Stimulated activated CD8-positive, alpha-beta memory T cell treated with anti-CD3 and anti-CD28 coated beads, Interleukin-15, amount 100 ng/mL, for 24 hours (primary cell): ENCODE measurements around the gene TAPT1.

Experiments
- DNase-seq: peaks from one replicate; pipeline ENCODE4 v3.0.0-alpha.2; 2020; ENCODE audit warnings: low read depth

The TAPT1 gene

DNA sequence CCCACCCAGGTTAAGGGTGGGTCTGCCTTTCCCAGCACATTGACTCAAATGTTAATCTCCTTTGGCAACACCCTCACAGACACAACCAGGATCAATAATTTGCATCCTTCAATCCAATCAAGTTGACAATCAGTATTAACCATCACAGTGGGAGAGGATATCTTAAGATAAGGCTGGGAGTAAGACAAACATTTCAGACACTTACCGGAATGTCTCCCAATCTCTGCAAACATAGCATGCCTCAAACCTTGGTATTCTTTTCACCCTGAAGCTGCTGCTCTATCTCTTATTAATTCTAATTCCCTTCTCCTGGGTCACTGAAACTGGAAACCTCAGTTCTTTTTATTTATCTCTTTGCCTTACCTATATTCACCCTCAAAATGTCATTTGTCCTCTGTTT, 19.0 kb upstream of the TAPT1 start:
- no peak for DNase-seq

GRCh38 chr4:16243285-16243684, 17.0 kb upstream of the TAPT1 start:
- no peak for DNase-seq

DNA sequence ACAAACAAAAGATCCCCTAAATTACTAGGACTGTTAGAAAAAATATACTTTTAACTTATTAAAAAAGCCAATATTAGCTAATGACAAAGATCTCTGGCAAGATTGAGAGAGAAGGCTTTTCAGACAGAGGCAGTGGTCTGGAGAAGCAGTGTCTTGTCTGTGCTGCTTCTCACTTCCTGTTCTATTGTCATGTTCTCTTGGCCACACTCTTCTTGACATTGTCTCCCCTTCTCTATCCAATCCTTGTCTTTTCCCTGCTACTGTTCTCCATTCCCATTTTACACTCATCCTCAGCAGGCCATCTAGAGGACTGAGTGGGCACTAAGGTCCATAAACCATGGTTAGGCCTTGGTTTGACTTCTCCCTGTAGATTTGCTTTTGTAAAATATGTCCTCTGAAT, 14.0 kb upstream of the TAPT1 start:
- no peak for DNase-seq

GRCh38 chr4:16239086-16239485, 12.8 kb upstream of the TAPT1 start:
- DNase-seq = no peak

DNA sequence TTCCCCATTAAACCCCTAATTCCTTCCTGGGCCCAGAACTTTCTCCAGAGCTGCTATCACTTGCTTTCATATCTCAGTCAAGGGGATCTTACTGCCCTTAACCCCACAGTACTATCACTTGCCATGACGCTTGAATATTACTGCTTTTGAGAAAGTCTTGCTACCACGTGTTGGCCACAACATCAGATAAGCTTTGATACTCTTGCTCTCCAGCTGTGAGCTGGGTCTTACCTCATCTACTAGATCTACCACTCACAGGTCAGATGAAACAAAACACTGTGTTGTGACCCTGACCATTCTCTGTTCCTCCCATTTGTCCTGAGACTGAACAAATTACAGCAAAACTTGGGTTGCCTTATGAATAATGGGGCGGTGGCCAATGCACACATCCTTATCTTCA, 12.1 kb upstream of the TAPT1 start:
- no peak for DNase-seq

GRCh38 chr4:16237715-16238114, 11.4 kb upstream of the TAPT1 start:
- no peak for DNase-seq

DNA sequence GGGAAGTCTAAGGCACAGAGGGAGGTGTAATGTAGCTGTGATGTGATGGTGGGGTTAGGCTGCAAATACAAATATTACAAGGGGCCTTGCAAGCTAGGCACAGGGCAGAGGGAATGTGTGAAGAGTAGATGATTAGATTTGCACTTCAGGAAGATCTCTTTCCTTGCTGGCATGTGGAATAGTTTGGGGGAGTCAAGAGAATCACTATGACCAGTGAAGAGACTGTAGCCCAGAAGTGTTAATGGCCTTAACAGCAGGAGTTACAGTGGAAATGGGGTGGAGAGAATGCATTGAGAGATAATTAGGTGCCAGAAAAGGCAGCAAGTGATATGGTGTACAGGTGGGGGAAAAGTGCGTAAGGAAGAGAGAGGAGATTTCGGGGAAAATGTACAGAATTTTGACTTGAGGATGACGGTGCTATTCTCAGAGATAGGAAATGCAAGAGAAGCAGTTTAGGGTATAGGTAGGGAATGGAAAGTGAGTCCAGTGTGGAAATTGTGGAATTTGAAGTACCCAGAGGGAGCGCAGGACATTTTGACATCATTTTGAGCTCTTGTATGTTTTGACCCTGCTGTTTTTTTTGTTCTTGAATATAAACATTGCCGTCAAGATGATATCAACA, 10.2 kb upstream of the TAPT1 start:
- no peak for DNase-seq

DNA sequence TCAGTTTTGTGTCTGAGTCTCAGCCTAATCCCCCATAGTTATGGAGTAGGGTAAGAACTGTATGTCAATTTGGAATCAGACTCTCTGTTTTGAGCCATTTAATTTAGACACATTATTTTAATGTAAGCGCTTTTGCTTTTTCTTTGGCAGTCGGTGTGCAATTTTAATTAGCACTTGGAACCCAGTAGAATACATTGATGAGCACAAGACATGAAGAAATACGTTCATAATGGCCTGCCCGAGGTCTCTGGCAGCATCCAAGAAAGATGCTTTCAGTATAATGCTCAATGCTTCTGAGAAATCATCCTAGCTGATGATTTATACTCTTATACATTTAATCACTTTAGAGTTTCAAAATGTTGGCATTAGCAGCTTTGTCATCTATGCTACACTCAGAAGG, 8.9 kb upstream of the TAPT1 start:
- no peak for DNase-seq

GRCh38 chr4:16233569-16234177, 7.4 kb upstream of the TAPT1 start:
- no peak for DNase-seq

DNA sequence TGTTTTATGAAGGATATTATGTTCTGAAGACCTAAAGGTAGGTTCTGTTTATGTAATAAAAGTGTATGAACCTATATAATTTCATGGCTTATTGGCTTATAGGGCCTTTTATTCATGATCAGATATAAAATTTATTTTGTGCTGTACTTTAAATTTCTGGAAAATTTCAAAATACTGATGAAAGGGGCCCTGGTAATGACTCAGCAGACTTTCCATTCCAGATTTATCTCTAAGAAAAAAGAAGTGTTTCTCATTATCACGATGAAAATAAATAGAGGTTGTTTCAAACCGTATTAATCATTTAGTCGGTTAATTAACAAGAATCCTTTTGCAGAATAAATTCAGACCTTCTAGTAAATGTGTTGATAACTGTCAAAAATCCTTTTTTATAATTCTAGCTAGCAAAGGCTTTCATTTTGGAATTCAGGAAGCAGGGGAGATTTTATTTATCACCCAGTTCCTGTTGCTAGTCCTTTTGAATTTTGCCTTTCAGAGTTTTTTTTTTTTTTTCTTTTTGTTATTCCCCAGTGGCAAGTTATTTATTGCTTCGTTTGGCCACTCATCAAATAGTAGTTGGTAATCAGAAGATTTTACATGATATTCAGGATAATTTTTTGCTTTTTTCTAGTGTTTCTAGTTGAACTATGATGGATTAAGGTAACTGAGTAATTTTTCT, 5.4 kb upstream of the TAPT1 start:
- DNase-seq = no peak

DNA sequence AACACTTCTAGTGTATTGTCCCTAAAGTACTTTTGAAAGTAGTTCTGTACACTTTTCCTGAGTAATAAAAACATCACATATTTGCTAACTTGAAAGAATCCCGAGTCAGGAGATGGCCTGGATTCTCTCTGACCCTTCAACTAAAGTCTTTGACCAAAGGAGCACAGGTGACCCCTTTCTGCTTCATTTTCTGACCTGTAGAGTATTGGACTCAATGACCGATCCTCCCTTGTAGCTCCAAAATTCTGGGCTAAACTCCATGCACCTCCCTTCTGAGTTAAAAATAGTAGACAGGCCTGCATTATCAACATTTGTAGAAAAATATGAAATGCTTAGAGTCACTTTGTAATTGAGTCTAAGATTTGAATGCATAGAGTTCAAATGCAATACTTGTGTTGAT, 4.0 kb upstream of the TAPT1 start:
- DNase-seq = no peak

- no peak for DNase-seq
Measured at GRCh38 chr4:16229604-16230003, 3.3 kb upstream of the TAPT1 start.

DNA sequence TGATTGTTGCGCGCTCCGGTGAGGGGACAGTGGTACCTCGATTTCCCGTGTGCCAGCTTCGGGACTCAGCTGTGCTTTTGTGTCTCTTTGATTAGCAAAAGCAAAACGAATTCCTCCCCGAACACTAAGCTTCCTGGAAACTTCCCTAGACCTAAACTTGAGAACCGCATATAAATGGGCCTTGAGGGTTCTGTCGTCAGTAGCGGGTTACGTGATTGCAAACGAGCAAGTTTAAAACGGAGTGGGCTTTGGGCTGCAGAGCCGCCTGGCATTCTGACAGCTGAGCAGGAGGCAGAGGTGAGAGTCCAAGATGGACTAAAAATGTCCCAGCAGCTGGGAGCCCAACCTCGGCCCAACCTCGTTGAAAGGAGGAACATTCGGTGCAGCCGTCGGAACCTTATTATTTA, 1.2 kb upstream of the TAPT1 start:
- DNase-seq = no peak

DNA sequence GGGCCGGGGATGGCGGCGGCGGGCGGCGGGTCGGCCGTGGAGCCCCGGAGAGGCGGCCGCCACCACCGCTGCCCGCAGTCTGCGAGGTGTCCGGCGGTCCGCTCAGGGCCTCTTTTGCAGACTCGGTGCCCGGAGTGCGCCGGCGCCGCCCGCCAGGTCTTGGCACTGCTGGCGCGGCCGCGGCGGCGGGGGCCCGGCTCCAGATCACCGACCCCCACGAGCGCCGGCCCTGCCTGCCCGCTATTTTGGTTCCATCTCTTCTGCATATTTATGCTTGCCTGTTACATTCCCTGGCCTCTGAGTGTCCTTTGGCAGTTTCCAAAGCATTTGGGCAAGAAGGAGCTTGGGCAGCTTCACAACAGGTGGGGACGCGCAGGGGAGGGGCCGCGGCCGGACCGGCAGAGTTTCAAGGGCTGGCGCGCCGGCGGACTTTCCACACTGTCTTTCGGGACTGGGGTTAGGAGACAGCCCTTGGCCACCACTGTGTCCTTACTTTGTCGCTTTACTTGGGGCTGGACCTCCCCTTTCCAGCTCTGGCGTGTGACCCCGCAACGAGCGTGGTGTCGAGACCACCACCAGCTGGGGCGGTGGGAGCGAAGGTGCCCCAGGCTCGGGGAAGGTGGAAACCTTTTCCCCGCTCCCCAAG, 668 bp upstream of the TAPT1 start:
- no peak for DNase-seq

GRCh38 chr4:16225167-16225862, 956 bp downstream of the TAPT1 start:
- no peak for DNase-seq

DNA sequence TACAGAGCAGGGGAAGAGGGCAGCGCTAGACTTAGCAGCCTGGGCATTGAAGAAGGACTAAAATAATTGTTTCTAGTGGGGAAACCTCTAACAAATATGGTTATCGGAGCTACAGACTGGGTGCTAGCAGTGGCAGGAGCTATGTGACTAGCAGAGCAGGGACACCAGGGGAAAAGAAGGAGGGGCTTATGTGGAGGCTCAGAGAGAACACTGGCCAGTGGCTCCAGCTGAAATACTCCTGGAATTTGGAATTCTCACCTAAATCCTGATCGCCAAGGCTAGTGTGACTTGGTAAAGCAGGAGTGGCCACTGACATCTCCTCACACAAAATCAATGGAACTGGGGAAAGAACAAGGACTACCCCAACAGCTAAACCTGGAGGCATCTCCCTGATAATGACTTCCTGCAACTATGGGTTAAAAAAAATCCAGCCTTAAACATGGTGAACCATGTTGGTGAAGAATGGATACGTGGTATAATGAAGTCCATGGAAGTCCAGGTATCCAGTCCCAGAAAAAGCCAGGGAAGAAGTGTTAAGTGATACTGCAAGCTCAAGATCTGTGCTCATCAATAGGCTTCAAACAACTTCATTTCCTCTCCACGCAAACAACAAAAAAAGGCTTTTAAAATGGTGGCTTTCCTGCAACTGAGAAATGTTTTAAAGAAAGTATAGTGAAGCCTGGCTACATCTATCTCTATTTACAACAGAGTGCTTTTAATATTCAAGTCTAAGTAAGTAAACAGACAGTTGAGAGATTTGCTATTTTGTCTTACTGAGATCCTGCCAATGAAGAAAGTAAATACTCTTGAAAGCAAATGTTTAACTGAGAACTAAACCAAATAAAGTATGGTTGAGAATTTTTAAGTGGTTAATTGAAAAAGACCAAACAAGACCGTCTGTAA, 1.8 kb downstream of the TAPT1 start:
- DNase-seq = no peak

DNA sequence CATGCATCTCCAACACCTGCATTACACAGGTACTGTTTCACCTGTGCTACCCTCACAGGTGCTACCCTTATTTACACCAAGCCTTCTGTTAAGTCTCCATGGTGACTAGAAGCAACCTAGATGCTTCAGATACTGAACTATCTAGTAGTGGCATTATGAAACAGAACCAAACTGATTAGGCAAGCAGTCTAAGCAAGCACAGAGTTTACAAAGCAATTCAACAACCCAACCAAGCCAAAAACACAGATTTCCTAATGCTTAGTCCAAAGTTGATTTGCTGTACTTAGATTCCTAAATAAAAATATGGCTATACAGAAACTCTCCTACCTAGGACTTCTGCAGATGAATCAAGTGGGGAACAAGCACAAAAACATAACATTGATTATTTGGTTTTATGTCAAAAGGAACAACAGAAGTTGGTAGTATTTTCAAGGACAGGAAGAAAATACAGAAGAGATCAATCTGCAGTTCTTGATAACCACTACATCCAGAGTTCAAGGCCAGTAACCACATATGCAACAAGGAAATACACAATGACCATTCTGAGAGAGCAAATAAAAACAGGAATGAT, 3.2 kb downstream of the TAPT1 start:
- DNase-seq = no peak

DNA sequence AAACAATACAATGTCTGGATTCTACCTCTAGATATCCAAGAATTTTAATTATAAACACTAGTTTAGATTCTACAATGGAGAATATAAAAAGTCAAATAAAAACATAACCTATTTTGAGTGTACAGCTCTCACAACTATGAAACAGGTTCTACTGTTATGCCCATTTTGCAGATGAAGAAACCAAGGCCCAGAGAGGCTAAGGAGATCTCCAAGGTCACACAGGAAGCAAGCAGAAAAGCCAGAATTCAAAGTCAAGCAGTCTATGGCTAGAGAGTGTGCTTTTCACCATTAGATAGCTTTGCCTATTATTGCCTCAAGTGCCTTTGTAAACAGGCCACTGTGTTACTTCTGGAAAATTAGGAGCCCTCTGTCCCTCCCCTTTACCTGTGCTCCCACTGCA, 7.3 kb downstream of the TAPT1 start:
- no peak for DNase-seq

DNA sequence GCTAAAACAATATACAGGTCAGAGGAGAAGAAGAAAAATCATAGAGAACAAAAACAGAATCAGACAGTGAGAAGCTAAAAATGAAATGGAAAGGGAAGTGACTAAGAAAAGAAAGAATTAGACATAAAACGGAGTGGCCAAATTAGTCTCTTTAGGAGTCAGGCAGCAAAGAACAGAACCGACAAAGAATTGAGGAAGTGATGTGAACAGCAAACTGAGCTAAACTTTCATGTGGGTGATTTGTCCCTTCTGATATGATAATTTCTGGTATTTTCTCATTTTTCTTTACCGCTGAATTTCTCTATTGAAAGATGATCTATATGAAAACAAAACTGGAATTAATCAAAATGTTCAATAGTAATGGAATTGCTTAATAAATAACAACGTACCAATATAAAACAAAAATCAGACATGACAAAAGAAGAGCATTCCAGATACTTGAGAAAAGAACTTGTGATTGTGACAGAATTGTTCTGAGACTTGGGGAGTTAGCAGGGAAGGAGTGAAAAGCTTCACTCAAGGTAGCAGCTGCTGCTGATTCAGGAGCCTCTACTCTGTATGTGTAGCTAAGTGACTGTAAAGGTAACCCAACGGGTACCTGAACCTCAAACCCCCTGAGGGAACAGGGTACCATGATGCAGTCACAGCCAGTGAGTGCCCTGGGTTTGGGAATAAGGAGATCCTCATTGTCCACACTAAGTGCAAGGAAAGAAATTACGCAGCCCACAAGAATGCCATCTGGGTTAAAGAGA, 8.8 kb downstream of the TAPT1 start:
- DNase-seq = no peak

GRCh38 chr4:16213121-16213520, 13.2 kb downstream of the TAPT1 start:
- no peak for DNase-seq
